RWPE2 (cell line): Measurements from ENCODE around the gene FAM170B.

Source experiments
- ATAC-seq: fragments of 200-7000 bp; cut with Tn5 transposase; 3 replicates; pipeline ENCODE4 v1.9.1; 2021; ENCODE audit warnings: low read depth
- DNase-seq: peaks from one replicate; pipeline ENCODE4 v3.0.0-alpha.2; 2020; ENCODE audit warnings: low spot score
- H3K27ac ChIP-seq: fragments of 450-650 bp; 2 replicates; pipeline ENCODE4 v1.5.1; 2017; ENCODE audit warnings: mild to moderate bottlenecking; ENCODE audit not compliant: poor library complexity, severe bottlenecking
- H3K27me3 ChIP-seq: fragments of 250-450 bp; sonication (Bioruptor Pico); 2 replicates; pipeline ENCODE4 v1.5.1; 2021; ENCODE audit warnings: mild to moderate bottlenecking, moderate library complexity; ENCODE audit not compliant: insufficient read depth, poor library complexity, severe bottlenecking
- H3K36me3 ChIP-seq: fragments of 250-450 bp; sonication (Bioruptor Pico); 2 replicates; pipeline ENCODE4 v1.5.1; 2020; ENCODE audit warnings: low read depth, mild to moderate bottlenecking, moderate library complexity
- H3K4me1 ChIP-seq: fragments of 250-450 bp; sonication (Bioruptor Pico); 2 replicates; pipeline ENCODE4 v1.5.1; 2021; ENCODE audit warnings: mild to moderate bottlenecking, moderate library complexity; ENCODE audit not compliant: insufficient read depth, poor library complexity, severe bottlenecking
- H3K4me3 ChIP-seq: fragments of 250-450 bp; sonication (Bioruptor Pico); 2 replicates; pipeline ENCODE4 v1.5.1; 2021; ENCODE audit warnings: mild to moderate bottlenecking, moderate library complexity; ENCODE audit not compliant: severe bottlenecking
- H3K9me3 ChIP-seq: fragments of 250-450 bp; sonication (Bioruptor Pico); 2 replicates; pipeline ENCODE4 v1.5.1; 2021; ENCODE audit warnings: mild to moderate bottlenecking, moderate library complexity; ENCODE audit not compliant: severe bottlenecking
- CTCF ChIP-seq: fragments of 450-650 bp; IDR thresholded peaks from one replicate; pipeline ENCODE4 v1.5.1; 2017; ENCODE audit warnings: mild to moderate bottlenecking, moderate library complexity; ENCODE audit not compliant: poor library complexity, severe bottlenecking

The FAM170B gene

DNA sequence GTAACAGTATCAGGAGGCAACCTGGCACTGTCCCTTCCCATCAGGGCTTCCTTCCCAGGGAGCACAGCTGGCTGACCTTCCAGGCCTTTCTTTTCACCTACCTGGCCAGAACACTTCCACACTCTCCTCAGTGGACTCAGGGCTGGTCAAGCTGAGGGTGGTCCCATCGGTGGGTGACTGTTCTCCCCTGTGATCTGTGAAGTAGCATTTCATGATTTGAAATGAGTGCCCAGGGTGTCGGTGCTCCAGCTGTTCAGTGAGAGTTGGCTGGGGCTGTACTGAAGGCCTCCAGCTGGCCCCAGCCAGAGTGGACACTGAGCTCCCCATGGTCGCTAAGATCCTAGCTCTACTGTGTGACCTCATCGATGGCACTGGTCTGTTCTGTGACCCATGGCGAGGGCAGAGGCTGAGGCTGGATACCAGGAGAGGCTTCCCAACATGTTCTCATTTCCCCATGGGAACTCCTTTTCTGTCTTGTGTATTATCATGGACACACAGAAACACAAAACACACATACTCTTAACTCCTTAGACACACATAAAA, at the start of gene FAM170B:
FAM170B (minus strand) TSS at position 316 of the 543 bp plus-strand sequence; CDS start at position 213, 103 bp downstream.
- TF ChIP-seq CTCF = no peak
- Histone ChIP-seq H3K36me3 (no peaks in the 10 kb centered on the region), H3K4me3 (no peak within 1 kb of the TSS), H3K27me3 (no peaks in the 10 kb centered on the region), H3K27ac (no peak within 1 kb of the TSS), H3K9me3 (no peaks in the 10 kb centered on the region), H3K4me1 (no peaks in the 10 kb centered on the region)
- DNase-seq (no peak), ATAC-seq (no peak)

DNA sequence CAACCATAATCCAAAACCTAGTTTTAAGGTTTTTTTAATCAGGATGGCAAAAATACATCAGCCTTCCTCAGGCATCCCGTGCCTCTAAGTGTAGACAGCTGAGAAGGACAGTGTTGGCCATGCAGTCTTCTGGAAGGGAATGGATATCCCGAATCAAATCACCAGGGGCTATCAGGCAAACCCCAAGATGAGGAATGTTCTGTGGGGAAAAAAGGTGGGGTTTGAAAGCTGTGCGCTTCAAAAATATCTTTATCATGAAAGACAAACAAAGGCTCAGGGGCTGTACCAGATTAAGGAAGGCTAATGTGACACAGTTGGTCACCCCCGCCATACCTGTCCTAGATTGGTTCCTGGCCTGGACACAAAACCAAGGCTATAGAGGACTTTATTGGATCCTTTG, 49.0 kb upstream of the FAM170B start:
- peaks cover under 1% of the 10 kb centered on the region for H3K4me1 ChIP-seq
- H3K27me3 ChIP-seq = peaks cover 6% of the 10 kb centered on the region
- no peaks in the 10 kb centered on the region for H3K36me3 ChIP-seq
- H3K4me3 ChIP-seq = no peak overlapping the region
- ATAC-seq (no peak), DNase-seq (no peak)
- no peak for TF ChIP-seq CTCF
- no peaks in the 10 kb centered on the region for H3K9me3 ChIP-seq
- no peak overlapping the region for H3K27ac ChIP-seq

GRCh38 chr10:49180444-49180860, 46.6 kb upstream of the FAM170B start:
- no peak overlapping the region for H3K27ac ChIP-seq
- DNase-seq (no peak), ATAC-seq (no peak)
- no peaks in the 10 kb centered on the region for H3K9me3 ChIP-seq
- no peak overlapping the region for H3K4me3 ChIP-seq
- no peaks in the 10 kb centered on the region for H3K36me3 ChIP-seq
- TF ChIP-seq CTCF = no peak
- H3K4me1 ChIP-seq = peaks cover 7% of the 10 kb centered on the region
- H3K27me3 ChIP-seq = peaks cover 3% of the 10 kb centered on the region

DNA sequence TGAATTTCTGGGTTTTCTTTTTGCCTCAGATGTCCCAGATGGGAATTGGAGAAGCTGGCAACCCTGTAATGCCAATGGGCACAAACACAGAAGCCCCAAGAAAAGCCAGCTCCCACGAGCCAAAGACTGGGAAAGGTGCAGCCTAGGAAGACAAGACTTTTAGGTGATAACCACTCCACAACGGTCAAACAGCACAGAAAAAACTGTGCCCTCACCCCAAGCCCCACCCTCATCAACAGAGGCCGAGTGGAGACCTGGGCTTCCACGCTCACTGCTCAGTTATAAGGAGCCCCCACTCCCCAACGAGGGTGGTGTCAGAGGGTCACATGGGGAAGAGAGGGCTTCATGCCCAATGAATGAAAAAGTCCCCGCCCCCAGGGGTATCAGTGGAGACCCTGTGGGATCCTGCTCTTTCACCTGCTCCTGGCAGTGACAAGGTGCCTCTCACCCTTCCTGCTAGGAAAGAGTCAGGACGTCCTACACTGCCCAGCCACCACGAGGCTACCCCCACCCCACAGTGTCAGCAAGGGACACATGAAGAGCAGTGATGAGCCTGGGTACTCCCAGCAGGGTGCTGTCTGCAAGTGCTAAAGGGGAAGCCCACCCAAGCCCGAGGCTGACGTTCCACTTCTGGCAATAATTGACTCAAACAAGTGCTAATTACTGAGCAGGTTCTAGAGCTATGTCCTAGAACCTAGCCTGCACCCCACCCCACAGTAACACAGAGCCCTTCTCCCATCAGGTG, 46.0 kb upstream of the FAM170B start:
- Histone ChIP-seq H3K4me3 (no peak overlapping the region), H3K4me1 (peaks cover 7% of the 10 kb centered on the region), H3K9me3 (no peaks in the 10 kb centered on the region), H3K27me3 (peaks cover 3% of the 10 kb centered on the region), H3K27ac (no peak overlapping the region), H3K36me3 (no peaks in the 10 kb centered on the region)
- TF ChIP-seq CTCF = no peak
- DNase-seq (no peak), ATAC-seq (no peak)
